ENCODE measurements around the gene AFDN. TPM values are rescaled to one million over a fixed set of nuclear protein-coding genes. Genes with fewer than 3 reads are reported as not detected.

The AFDN gene
- 16.8 and 31.6 TPM in 2 replicates for total RNA-seq (2014; rRNA removed; shearing (Covaris generic); ENCODE audit: low replicate concordance)

GRCh38 chr6:167826896-167827582 lies at the start of gene AFDN:
TSS of gene AFDN (plus strand) at chr6:167826911. CDS start at chr6:167827133, 222 bp downstream.
- DNase-seq (ENCODE audit: low read depth): no peak
- in situ Hi-C loops (cut with HindIII; ENCODE audit: low pct_unique_long_range_greater_than_20kb, low sequenced_read_pairs): no loop called here

GRCh38 chr6:167778497-167779128 lies 48.1 kb upstream of the AFDN start:
- in situ Hi-C loops (cut with HindIII; ENCODE audit: low pct_unique_long_range_greater_than_20kb, low sequenced_read_pairs): no loop called here
- DNase-seq (ENCODE audit: low read depth): no peak

GRCh38 chr6:167779129-167779992 lies 47.4 kb upstream of the AFDN start:
- in situ Hi-C loops (cut with HindIII; ENCODE audit: low pct_unique_long_range_greater_than_20kb, low sequenced_read_pairs): no loop called here
- DNase-seq (ENCODE audit: low read depth): no peak

- in situ Hi-C loops (cut with HindIII; ENCODE audit: low pct_unique_long_range_greater_than_20kb, low sequenced_read_pairs): no loop called here
- DNase-seq (ENCODE audit: low read depth): no peak
Observed at GRCh38 chr6:167779993-167780655, 46.6 kb upstream of the AFDN start.

- in situ Hi-C loops (cut with HindIII; ENCODE audit: low pct_unique_long_range_greater_than_20kb, low sequenced_read_pairs): no loop called here
- DNase-seq (ENCODE audit: low read depth): no peak
Observed at GRCh38 chr6:167781066-167781767, 45.5 kb upstream of the AFDN start.

GRCh38 chr6:167781868-167782267 lies 44.8 kb upstream of the AFDN start:
- in situ Hi-C loops (cut with HindIII; ENCODE audit: low pct_unique_long_range_greater_than_20kb, low sequenced_read_pairs): no loop called here
- no peak for DNase-seq (ENCODE audit: low read depth)

GRCh38 chr6:167782698-167783517 lies 43.8 kb upstream of the AFDN start:
- in situ Hi-C loops (cut with HindIII; ENCODE audit: low pct_unique_long_range_greater_than_20kb, low sequenced_read_pairs): no loop called here
- DNase-seq (ENCODE audit: low read depth): no peak

GRCh38 chr6:167786853-167787675 lies 39.6 kb upstream of the AFDN start:
- DNase-seq (ENCODE audit: low read depth): no peak
- in situ Hi-C loops (cut with HindIII; ENCODE audit: low pct_unique_long_range_greater_than_20kb, low sequenced_read_pairs): no loop called here

- DNase-seq (ENCODE audit: low read depth): no peak
- in situ Hi-C loops (cut with HindIII; ENCODE audit: low pct_unique_long_range_greater_than_20kb, low sequenced_read_pairs): no loop called here
Observed at GRCh38 chr6:167787896-167788562, 38.7 kb upstream of the AFDN start.

GRCh38 chr6:167788563-167788903 lies 38.2 kb upstream of the AFDN start:
- in situ Hi-C loops (cut with HindIII; ENCODE audit: low pct_unique_long_range_greater_than_20kb, low sequenced_read_pairs): no loop called here
- no peak for DNase-seq (ENCODE audit: low read depth)

GRCh38 chr6:167789358-167789757 lies 37.4 kb upstream of the AFDN start:
- in situ Hi-C loops (cut with HindIII; ENCODE audit: low pct_unique_long_range_greater_than_20kb, low sequenced_read_pairs): no loop called here
- no peak for DNase-seq (ENCODE audit: low read depth)

GRCh38 chr6:167791091-167791779 lies 35.5 kb upstream of the AFDN start:
- DNase-seq (ENCODE audit: low read depth): no peak
- in situ Hi-C loops (cut with HindIII; ENCODE audit: low pct_unique_long_range_greater_than_20kb, low sequenced_read_pairs): no loop called here

- in situ Hi-C loops (cut with HindIII; ENCODE audit: low pct_unique_long_range_greater_than_20kb, low sequenced_read_pairs): no loop called here
- no peak for DNase-seq (ENCODE audit: low read depth)
Observed at GRCh38 chr6:167791780-167792478, 34.8 kb upstream of the AFDN start.

GRCh38 chr6:167793421-167793820 lies 33.3 kb upstream of the AFDN start:
- no peak for DNase-seq (ENCODE audit: low read depth)

More at GRCh38 chr6:167793421-167793820, 33.3 kb upstream of the AFDN start:
- in situ Hi-C loops (cut with HindIII; ENCODE audit: low pct_unique_long_range_greater_than_20kb, low sequenced_read_pairs): no loop called here

All from Caki2 (cell line).